Measurements from ENCODE around the gene TOMM40L.
"Not testable (repeated sequence)": the region's sequence is repeated elsewhere in the genome, so short reads cannot be mapped to it uniquely, and the experiment has no call there.

TOMM40L gene

DNA sequence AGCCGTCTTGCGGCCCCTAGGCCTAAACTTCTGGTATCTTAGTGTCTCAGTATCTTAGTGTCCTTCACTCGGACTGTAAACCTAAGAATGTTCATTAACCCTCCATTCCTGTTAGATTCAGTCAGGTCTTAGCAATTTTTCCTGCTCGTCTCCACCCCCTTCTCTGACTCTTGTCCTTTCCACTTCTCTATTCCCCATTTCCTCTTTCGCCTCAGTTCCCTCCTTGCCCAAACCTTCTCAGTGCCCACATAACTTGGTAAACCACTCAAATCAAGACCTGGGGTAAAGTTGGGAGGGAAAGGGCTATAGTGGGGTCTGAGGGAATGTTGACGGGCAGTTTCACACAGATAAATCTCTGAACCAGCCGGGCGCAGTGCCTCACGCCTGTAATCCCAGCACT is 11.5 kb upstream of the TOMM40L start:
- Histone ChIP-seq H3K27ac (ENCODE audit: low read length) (no peak overlapping the region), H3K36me3 (ENCODE audit: control insufficient read depth in 1 of 2, insufficient read depth in 2 of 2, low read length in 2 of 2) (peaks cover 42 to 53% of the 10 kb centered on the region in 2 donors), H3K9me3 (ENCODE audit: control insufficient read depth in 1 of 2, low read length in 2 of 2) (no peaks in the 10 kb centered on the region), H3K4me3 (ENCODE audit: low read depth in 1 of 2, low read length in 2 of 2) (no peak overlapping the region), H3K4me1 (ENCODE audit: control insufficient read depth in 1 of 2, insufficient read depth in 2 of 2, low read length in 2 of 2) (peaks cover 4 to 10% of the 10 kb centered on the region in 2 donors), H3K27me3 (ENCODE audit: low read depth, low read length) (no peaks in the 10 kb centered on the region)

DNA sequence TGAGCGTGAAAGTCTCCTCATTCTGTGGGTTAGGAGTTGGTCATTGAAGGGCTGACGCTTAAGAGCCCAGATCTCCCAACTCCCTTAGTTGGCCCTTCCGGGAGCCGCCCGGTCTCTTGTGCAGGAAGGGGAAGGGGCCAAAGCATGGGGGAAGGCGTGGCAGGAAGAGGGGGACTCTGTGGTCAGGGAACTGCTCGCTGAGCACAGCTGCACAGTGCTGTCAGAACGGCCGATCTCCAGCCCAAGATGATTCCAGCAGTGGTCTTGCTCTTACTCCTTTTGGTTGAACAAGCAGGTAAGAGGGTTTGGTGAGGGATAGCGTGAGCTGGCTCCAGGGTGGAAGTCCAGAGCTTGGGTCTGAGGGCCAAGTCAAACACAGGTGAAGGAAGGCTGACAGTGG is 10.8 kb upstream of the TOMM40L start, which contains the start of gene FCER1G:
Gene FCER1G (plus strand): TSS at position 220 of the 400 bp plus-strand sequence. CDS start 27 bp downstream, at position 247.
- peak within 1 kb of the TSS; percentile 12 to 24 for H3K4me3 ChIP-seq (ENCODE audit: low read depth in 1 of 2, low read length in 2 of 2)

DNA sequence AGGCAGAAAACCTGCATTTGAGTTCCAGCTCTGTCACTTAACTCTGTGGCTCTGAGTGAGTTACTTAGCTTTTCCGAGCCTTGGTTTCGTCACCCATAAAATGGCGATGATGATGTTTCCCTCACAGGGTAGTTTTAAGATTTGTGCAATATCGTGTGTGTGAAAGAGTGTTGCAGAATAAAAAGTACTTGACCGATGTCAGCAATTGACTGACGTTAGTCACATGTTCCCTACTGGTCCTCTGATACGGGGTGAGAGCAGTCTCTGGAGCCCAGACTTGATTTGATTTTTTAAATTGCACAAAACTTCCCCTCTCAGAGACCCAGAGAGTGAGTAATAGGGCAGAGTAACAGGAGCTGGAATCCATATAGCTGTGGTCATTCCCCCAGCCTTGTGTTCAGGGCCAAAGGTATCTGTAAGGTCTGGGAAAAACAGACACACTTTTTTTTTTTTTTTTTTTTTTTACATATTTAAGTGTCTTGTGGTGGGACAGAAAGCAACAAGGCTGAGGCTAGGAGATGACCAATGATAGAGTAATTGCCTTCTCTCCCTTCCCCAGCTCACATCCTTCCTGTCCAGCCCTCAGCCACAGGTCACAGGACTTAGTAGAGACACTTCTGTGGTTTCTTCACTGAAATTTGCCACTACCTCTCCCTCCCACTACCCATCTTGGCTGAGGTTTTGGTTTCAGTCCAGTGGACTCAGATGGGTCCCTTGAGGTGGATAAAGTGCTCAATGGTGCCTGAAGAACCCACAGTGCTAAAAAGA is 8.7 kb upstream of the TOMM40L start:
- peak overlapping the region; percentile 25 to 34 for H3K4me3 ChIP-seq (ENCODE audit: low read depth in 1 of 2, low read length in 2 of 2)
- H3K27ac ChIP-seq (ENCODE audit: low read length), result peak overlapping the region; percentile 85
- H3K36me3 ChIP-seq (ENCODE audit: control insufficient read depth in 1 of 2, insufficient read depth in 2 of 2, low read length in 2 of 2), result peaks cover 18 to 29% of the 10 kb centered on the region in 2 donors
- no peaks in the 10 kb centered on the region for H3K9me3 ChIP-seq (ENCODE audit: control insufficient read depth in 1 of 2, low read length in 2 of 2)
- H3K27me3 ChIP-seq (ENCODE audit: low read depth, low read length), result no peaks in the 10 kb centered on the region
- H3K4me1 ChIP-seq (ENCODE audit: control insufficient read depth in 1 of 2, insufficient read depth in 2 of 2, low read length in 2 of 2), result no peaks in the 10 kb centered on the region

More for the DNA sequence above, 10.8 kb upstream of the TOMM40L start, which contains the start of gene FCER1G:
- Histone ChIP-seq H3K27me3 (ENCODE audit: low read depth, low read length) (no peaks in the 10 kb centered on the region), H3K27ac (ENCODE audit: low read length) (peak within 1 kb of the TSS; percentile 10), H3K36me3 (ENCODE audit: control insufficient read depth in 1 of 2, insufficient read depth in 2 of 2, low read length in 2 of 2) (peaks cover 35 to 48% of the 10 kb centered on the region in 2 donors), H3K9me3 (ENCODE audit: control insufficient read depth in 1 of 2, low read length in 2 of 2) (no peaks in the 10 kb centered on the region), H3K4me1 (ENCODE audit: control insufficient read depth in 1 of 2, insufficient read depth in 2 of 2, low read length in 2 of 2) (peaks cover 1 to 4% of the 10 kb centered on the region in 2 donors)

DNA sequence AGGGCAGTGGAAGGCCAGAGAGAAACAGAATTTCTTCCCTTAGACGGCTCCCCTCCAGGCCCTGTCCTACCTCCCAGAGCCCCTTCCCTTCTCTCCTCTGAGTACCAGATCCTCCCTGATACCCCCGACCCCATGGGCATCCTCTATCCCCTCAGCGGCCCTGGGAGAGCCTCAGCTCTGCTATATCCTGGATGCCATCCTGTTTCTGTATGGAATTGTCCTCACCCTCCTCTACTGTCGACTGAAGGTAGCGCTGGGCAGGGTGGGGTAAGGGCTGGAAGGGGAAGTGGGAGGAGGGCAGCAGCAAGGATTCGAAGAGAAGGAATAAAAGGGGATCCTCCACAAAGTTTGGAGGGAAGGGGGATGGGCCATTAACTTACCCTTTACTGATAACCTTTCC is 8.0 kb upstream of the TOMM40L start:
- H3K27me3 ChIP-seq (ENCODE audit: low read depth, low read length), result no peaks in the 10 kb centered on the region
- peak overlapping the region; percentile 60 for H3K27ac ChIP-seq (ENCODE audit: low read length)
- no peaks in the 10 kb centered on the region for H3K9me3 ChIP-seq (ENCODE audit: control insufficient read depth in 1 of 2, low read length in 2 of 2)
- H3K4me1 ChIP-seq (ENCODE audit: control insufficient read depth in 1 of 2, insufficient read depth in 2 of 2, low read length in 2 of 2), result no peaks in the 10 kb centered on the region
- peaks cover 15 to 22% of the 10 kb centered on the region in 2 donors for H3K36me3 ChIP-seq (ENCODE audit: control insufficient read depth in 1 of 2, insufficient read depth in 2 of 2, low read length in 2 of 2)
- H3K4me3 ChIP-seq (ENCODE audit: low read depth in 1 of 2, low read length in 2 of 2), result peak overlapping the region in 1 of 2 donors; percentile 6

DNA sequence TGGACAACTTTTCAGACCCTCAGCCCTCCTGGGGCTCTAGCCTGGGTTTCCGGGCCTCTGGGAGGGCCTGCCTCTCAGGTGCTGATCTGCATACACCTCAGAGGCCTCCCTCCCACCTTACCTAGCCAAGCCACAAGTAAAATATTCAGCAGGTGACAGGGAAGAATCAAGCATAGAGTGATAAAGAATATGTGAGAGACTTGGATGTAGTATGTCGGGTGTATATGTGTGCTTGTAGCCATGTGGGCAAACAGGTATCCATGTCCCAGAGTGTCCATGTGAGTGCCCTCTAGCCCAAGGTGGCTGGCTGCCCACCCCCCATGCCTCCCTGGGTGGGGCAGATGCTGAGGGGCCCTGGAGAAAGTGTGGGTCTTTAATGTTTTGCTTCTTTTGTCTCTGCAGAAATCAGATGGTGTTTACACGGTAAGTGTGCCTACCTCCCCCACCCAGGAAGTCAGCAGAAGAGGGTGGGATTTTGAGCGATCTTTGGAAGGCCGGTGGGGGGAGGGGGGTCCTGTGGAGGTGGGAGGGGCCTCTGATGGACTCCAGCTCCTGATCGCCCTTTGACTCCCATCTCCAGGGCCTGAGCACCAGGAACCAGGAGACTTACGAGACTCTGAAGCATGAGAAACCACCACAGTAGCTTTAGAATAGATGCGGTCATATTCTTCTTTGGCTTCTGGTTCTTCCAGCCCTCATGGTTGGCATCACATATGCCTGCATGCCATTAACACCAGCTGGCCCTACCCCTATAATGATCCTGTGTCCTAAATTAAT is 7.4 kb upstream of the TOMM40L start:
- no peaks in the 10 kb centered on the region for H3K4me1 ChIP-seq (ENCODE audit: control insufficient read depth in 1 of 2, insufficient read depth in 2 of 2, low read length in 2 of 2)
- no peaks in the 10 kb centered on the region for H3K27me3 ChIP-seq (ENCODE audit: low read depth, low read length)
- no peak overlapping the region for H3K27ac ChIP-seq (ENCODE audit: low read length)
- no peak overlapping the region for H3K4me3 ChIP-seq (ENCODE audit: low read depth in 1 of 2, low read length in 2 of 2)
- peaks cover 10 to 15% of the 10 kb centered on the region in 2 donors for H3K36me3 ChIP-seq (ENCODE audit: control insufficient read depth in 1 of 2, insufficient read depth in 2 of 2, low read length in 2 of 2)
- H3K9me3 ChIP-seq (ENCODE audit: control insufficient read depth in 1 of 2, low read length in 2 of 2), result no peaks in the 10 kb centered on the region

DNA sequence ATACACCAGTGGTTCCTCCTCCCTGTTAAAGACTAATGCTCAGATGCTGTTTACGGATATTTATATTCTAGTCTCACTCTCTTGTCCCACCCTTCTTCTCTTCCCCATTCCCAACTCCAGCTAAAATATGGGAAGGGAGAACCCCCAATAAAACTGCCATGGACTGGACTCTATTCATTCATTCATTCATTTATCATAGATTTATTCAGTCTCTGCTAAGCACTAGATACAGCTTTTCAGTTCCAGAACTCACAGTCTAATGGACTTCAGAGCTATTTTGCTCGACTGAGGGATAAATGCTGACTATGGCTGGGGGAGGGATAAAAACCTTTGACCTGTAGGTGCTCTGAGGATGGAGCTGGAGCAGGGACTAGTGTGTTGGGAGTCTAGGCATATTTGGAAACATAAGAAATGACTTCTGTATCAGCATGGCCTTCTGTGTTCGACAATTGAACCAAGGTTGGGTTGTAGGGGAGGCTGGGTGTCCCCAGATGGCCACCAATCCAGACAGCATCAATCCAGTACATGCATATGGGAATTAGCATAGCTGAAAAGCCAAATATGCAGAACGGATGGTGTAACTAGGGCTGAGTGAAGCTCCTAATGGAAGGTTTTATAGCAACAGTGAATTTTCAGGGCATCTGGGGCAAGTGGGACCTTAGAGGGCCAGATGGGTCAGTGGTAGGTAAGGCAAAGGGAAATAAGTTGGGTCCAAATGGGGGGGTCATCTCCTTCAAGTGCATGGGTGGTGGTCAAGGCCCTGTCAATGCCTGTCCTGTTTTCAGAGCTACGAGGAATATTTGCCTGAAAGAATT is 6.6 kb upstream of the TOMM40L start:
- H3K4me1 ChIP-seq (ENCODE audit: control insufficient read depth in 1 of 2, insufficient read depth in 2 of 2, low read length in 2 of 2), result no peaks in the 10 kb centered on the region
- no peak overlapping the region for H3K27ac ChIP-seq (ENCODE audit: low read length)
- no peak overlapping the region for H3K4me3 ChIP-seq (ENCODE audit: low read depth in 1 of 2, low read length in 2 of 2)

DNA sequence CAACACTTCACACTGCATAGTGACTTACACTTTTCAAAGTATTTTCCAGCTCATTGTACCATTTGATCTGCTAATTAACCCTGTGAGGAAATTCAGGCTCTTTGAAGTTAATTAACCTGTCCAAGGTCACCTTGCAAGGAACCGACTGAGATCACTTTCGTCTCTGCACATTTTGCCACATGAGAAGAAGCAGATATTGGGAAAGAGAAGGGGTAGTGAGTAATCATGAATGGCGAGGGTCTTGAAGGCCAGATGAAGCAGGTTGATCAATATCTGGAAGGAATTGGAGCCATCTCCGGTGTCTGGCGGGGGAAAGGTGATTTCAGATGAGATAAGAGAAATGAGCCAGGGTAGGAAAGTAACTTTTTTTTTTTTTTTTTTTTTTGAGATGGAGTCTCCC is 5.9 kb upstream of the TOMM40L start:
- Histone ChIP-seq H3K4me3 (ENCODE audit: low read depth in 1 of 2, low read length in 2 of 2) (no peak overlapping the region), H3K9me3 (ENCODE audit: control insufficient read depth in 1 of 2, low read length in 2 of 2) (no peaks in the 10 kb centered on the region), H3K27me3 (ENCODE audit: low read depth, low read length) (no peaks in the 10 kb centered on the region), H3K27ac (ENCODE audit: low read length) (no peak overlapping the region), H3K4me1 (ENCODE audit: control insufficient read depth in 1 of 2, insufficient read depth in 2 of 2, low read length in 2 of 2) (peaks cover under 1% of the 10 kb centered on the region in 2 donors), H3K36me3 (ENCODE audit: control insufficient read depth in 1 of 2, insufficient read depth in 2 of 2, low read length in 2 of 2) (peaks cover 0 to 5% of the 10 kb centered on the region in 2 donors)

More for the DNA sequence above, 6.6 kb upstream of the TOMM40L start:
- Histone ChIP-seq H3K9me3 (ENCODE audit: control insufficient read depth in 1 of 2, low read length in 2 of 2) (no peaks in the 10 kb centered on the region), H3K27me3 (ENCODE audit: low read depth, low read length) (no peaks in the 10 kb centered on the region), H3K36me3 (ENCODE audit: control insufficient read depth in 1 of 2, insufficient read depth in 2 of 2, low read length in 2 of 2) (peaks cover 3 to 7% of the 10 kb centered on the region in 2 donors)

DNA sequence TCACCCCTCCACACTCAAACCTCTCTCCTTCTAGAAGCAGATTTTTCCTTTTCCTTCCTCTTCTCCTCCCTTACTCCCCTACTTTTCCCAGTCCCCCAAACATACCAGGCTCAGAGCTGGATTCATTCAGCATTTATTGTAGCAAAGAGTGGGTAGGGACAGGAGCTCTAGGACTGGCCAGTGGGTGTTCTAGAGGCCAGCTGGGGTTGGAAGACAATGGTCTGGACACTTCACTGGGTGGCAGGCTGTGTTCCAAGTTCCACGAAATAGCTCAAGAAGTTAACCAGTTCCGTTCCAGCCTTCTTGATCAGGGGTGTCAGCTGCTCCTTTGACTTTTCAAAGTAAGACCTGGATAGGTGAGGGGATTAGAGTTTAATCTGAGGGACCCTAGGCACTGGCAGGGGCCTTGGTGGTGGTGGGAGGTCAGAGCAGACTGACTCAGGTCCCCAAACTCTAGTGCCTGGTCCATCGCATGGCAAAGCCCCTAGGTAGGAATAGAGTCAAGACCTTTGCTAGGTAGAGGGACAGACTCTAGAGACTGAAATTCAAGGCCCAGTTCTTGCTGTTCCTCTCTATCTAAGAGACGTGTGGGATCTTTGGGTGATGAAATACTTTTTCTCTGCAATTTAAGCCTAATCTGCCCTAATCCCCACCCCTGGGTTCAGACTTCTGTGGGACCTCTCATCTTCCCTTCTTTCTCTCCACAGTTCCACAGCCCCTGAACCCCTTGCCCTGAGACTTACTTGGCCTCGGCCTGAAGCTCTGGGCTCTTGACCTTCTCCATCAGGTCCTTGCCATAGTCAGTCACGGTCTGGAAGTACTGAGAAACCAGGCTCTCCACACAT is 3.5 kb upstream of the TOMM40L start:
- peaks cover 16 to 18% of the 10 kb centered on the region in 2 donors for H3K4me1 ChIP-seq (ENCODE audit: control insufficient read depth in 1 of 2, insufficient read depth in 2 of 2, low read length in 2 of 2)
- no peak overlapping the region for H3K27ac ChIP-seq (ENCODE audit: low read length)
- H3K4me3 ChIP-seq (ENCODE audit: low read depth in 1 of 2, low read length in 2 of 2), result no peak overlapping the region
- no peaks in the 10 kb centered on the region for H3K27me3 ChIP-seq (ENCODE audit: low read depth, low read length)
- no peaks in the 10 kb centered on the region for H3K36me3 ChIP-seq (ENCODE audit: control insufficient read depth in 1 of 2, insufficient read depth in 2 of 2, low read length in 2 of 2)
- H3K9me3 ChIP-seq (ENCODE audit: control insufficient read depth in 1 of 2, low read length in 2 of 2), result no peaks in the 10 kb centered on the region

DNA sequence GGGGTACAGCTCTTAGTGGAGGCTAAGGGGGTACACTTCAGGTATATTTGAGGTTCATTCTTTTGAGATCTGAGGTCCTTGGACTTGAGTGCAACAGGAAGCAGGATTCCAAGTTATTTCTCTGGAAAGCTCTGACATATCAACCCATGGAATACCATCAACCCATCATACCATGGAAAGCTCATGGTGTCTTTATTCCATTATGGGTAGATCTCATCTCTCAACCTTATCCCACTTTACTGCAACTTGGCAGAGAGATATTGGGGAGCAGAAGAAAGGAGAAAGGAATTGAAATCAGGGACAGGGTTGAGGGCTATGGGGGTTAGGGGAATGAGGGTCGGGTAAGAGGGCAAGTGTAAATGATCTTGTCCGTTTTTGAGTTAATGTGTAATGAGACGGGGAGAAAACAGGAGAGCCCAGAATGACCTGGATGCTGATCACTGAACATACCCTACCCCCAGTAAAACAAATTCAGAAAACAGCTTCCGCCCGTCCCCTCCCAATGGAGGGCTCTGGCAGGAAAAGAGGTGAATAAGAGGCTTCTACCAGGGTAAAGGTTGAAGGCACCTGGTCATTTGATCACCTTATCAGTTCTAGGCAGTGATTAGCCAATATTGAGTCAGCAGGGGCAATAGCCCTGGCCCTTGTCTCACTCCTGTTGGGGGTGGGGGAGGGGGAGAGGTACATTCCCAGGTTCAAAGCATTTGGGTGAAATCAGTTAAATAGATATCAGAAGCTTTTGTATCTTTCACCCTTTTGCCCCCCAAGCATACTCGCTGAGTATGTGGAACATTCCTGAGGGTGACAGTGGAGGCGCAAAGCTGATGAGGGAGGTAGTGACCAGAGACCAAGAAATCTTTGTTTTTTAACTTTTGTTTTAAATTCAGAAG is 1.8 kb upstream of the TOMM40L start:
- no peaks in the 10 kb centered on the region for H3K9me3 ChIP-seq (ENCODE audit: control insufficient read depth in 1 of 2, low read length in 2 of 2)
- no peak overlapping the region for H3K27ac ChIP-seq (ENCODE audit: low read length)
- H3K36me3 ChIP-seq (ENCODE audit: control insufficient read depth in 1 of 2, insufficient read depth in 2 of 2, low read length in 2 of 2), result peaks cover 8 to 10% of the 10 kb centered on the region in 2 donors
- no peak overlapping the region for H3K4me3 ChIP-seq (ENCODE audit: low read depth in 1 of 2, low read length in 2 of 2)
- H3K27me3 ChIP-seq (ENCODE audit: low read depth, low read length), result no peaks in the 10 kb centered on the region
- H3K4me1 ChIP-seq (ENCODE audit: control insufficient read depth in 1 of 2, insufficient read depth in 2 of 2, low read length in 2 of 2), result peaks cover 16 to 25% of the 10 kb centered on the region in 2 donors

DNA sequence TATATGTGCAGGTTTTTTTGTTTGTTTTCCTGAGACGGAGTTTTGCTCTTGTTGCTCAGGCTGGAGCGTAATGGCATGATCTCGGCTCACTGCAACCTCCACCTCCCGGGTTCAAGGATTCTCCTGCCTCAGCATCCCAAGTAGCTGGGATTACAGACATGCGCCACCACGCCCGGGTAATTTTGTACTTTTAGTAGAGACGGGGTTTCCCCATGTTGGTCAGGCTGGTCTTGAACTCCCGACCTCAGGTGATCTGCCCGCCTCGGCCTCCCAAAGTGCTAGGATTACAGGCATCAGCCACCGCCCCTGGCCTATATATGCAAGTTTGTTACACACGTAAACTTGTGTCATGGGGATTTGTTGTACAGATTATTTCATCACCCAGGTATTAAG is 1.2 kb upstream of the TOMM40L start:
- Histone ChIP-seq H3K4me1 (ENCODE audit: control insufficient read depth in 1 of 2, insufficient read depth in 2 of 2, low read length in 2 of 2) (peaks cover 16 to 25% of the 10 kb centered on the region in 2 donors), H3K36me3 (ENCODE audit: control insufficient read depth in 1 of 2, insufficient read depth in 2 of 2, low read length in 2 of 2) (peaks cover 15 to 17% of the 10 kb centered on the region in 2 donors)
- not testable (repeated sequence) for H3K27ac ChIP-seq (ENCODE audit: low read length); H3K27me3 ChIP-seq (ENCODE audit: low read depth, low read length); H3K9me3 ChIP-seq (ENCODE audit: control insufficient read depth in 1 of 2, low read length in 2 of 2); H3K4me3 ChIP-seq (ENCODE audit: low read depth in 1 of 2, low read length in 2 of 2)
